Thyroid gland (tissue), 4 donors: ENCODE data around the gene SFXN2.

ENCODE experiments used
- CTCF ChIP-seq, 6 experiments: fragments of 200-600 bp in 3 of 6; fragments of 450-650 bp in 3 of 6; sonication (generic) in 3 of 6; IDR thresholded peaks; one replicate each; pipeline ENCODE4 v1.5.1; 2016 to 2019; ENCODE audit warnings: antibody characterized with exemption in 6 of 6, mild to moderate bottlenecking in 2 of 6, inconsistent platforms in 1 of 6, moderate library complexity in 1 of 6
- POLR2A ChIP-seq, 2 donors: fragments of 450-650 bp; IDR thresholded peaks; one replicate each; pipeline ENCODE4 v1.6.1; 2017; ENCODE audit warnings: antibody characterized with exemption in 2 of 2, mild to moderate bottlenecking in 2 of 2, moderate library complexity in 1 of 2

- TF ChIP-seq POLR2A (IDR thresholded peaks at IDR 0.05), result no peak
- no peak for TF ChIP-seq CTCF (IDR thresholded peaks at IDR 0.05)
These were observed 15.5 kb upstream of the SFXN2 start for GRCh38 chr10:102698894-102699293.
